Measurements from ENCODE around the gene LINGO4.

- no peak for TF ChIP-seq CTCF (IDR thresholded peaks at IDR 0.05)
- no peak for TF ChIP-seq ZFX (IDR thresholded peaks at IDR 0.05; ENCODE audit: borderline replicate concordance)
Observed at GRCh38 chr1:151799179-151800022, 5.8 kb downstream of the LINGO4 start.
